ENCODE results near the gene RCOR1.
"Not testable (repeated sequence)": the region's sequence is repeated elsewhere in the genome, so short reads cannot be mapped to it uniquely, and the experiment has no call there.

Gene RCOR1

DNA sequence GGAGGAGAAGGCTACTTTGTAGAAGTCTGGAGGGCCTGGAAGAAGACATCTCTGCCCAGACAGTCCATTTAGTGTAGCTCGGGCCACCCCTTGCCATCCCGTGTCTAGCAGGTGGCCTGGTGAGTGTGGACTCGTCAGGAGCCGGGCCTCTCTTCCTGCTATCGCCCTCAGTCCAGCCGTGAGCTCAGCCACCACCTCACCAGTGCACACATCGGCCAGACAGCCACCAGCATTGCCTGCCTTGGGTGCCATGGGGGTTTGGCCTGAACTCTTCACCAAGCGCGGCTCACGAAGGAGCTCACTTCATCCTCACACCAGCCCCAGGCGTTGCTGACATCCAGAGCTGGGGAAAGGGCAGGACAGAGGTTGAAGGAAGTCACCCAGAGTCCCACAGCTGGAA, 165.2 kb downstream of the RCOR1 start:
- no peak for DNase-seq (ENCODE audit: low read depth, low spot score)
- TF ChIP-seq, protein P1, sequence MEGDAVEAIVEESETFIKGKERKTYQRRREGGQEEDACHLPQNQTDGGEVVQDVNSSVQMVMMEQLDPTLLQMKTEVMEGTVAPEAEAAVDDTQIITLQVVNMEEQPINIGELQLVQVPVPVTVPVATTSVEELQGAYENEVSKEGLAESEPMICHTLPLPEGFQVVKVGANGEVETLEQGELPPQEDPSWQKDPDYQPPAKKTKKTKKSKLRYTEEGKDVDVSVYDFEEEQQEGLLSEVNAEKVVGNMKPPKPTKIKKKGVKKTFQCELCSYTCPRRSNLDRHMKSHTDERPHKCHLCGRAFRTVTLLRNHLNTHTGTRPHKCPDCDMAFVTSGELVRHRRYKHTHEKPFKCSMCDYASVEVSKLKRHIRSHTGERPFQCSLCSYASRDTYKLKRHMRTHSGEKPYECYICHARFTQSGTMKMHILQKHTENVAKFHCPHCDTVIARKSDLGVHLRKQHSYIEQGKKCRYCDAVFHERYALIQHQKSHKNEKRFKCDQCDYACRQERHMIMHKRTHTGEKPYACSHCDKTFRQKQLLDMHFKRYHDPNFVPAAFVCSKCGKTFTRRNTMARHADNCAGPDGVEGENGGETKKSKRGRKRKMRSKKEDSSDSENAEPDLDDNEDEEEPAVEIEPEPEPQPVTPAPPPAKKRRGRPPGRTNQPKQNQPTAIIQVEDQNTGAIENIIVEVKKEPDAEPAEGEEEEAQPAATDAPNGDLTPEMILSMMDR (IDR thresholded peaks at IDR 0.05; ENCODE audit: insufficient read depth, low read length, missing control alignments), result no peak
- H3K4me3 ChIP-seq (ENCODE audit: low read depth, low read length), result no peak overlapping the region
- ChIA-PET CTCF (no interaction called here), POLR2A (no interaction called here)

DNA sequence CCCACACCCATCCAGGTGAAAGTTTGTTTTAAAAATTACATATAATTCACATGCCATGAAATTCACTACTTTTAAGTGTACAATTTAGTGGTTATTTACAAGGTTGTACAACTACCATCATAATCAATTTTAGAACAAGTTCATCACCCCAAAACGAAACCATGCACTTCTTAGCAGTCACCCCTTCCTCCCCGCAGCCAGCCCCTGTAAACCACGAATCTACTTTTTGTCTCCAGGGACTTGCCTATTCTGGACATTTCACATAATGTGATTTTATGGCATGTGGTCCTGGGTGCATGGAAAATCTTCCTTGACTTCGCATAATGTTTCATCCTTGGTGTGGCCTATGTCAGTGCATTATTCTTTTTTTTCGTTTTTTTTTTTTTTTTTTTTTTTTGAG, 165.6 kb downstream of the RCOR1 start:
- H3K4me3 ChIP-seq (ENCODE audit: low read depth, low read length), result no peak overlapping the region
- CTCF ChIA-PET, result no interaction called here
- POLR2A ChIA-PET, result interaction anchor here (0.6 kb wide), 1 partner anchor 122 kb away, joined by 3 read pairs; no protein-coding TSS in a partner anchor
- no peak for DNase-seq (ENCODE audit: low read depth, low spot score)
- TF ChIP-seq, protein P1 (IDR thresholded peaks at IDR 0.05; ENCODE audit: insufficient read depth, low read length, missing control alignments), result no peak

DNA sequence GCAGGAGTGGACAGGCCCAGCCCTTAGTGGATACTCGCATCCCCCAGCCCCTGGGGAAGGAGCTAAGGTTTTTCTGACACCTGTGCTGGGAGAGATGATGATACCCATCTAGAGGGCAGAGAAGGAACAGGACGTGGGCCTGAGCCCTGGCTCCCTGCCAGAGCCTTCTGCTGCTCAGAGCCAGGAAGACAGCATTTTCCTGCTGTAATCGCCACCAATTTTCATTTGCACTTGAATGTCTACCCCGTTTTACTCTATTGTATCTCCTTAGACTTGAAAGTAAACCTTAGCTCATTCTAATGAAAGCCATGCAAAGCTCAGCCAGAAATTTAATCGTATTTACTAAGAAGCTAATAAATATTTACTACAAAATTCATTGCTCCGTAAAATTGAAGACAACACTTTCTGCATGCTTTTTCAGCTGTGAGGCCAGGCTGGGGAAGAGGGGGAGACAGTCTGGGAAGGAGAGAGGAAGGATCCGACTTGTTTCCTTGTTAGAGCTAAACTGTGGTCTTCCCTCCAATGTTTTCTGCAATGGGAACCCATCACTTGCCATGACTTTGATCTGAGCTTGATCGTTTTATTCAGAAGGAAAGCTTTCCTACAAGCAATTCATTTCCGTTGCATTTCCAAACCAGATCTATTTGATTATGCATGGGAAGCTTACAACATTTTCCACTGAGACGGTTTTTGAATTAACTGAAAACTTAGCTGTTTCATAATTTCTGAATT, 167.2 kb downstream of the RCOR1 start:
- no peak overlapping the region for H3K4me3 ChIP-seq (ENCODE audit: low read depth, low read length)
- ChIA-PET CTCF (interaction anchor here (0.5 to 2.1 kb wide), 4 partner anchors 12 to 65 kb away, joined by 3 to 11 read pairs (median 4); no protein-coding TSS in a partner anchor), POLR2A (interaction anchor here (0.9 kb wide), 1 partner anchor 574 kb away, joined by 3 read pairs; the partner anchor contains the start of gene EIF5)
- no peak for DNase-seq (ENCODE audit: low read depth, low spot score)
- TF ChIP-seq, protein P1 (IDR thresholded peaks at IDR 0.05; ENCODE audit: insufficient read depth, low read length, missing control alignments), result no peak

DNA sequence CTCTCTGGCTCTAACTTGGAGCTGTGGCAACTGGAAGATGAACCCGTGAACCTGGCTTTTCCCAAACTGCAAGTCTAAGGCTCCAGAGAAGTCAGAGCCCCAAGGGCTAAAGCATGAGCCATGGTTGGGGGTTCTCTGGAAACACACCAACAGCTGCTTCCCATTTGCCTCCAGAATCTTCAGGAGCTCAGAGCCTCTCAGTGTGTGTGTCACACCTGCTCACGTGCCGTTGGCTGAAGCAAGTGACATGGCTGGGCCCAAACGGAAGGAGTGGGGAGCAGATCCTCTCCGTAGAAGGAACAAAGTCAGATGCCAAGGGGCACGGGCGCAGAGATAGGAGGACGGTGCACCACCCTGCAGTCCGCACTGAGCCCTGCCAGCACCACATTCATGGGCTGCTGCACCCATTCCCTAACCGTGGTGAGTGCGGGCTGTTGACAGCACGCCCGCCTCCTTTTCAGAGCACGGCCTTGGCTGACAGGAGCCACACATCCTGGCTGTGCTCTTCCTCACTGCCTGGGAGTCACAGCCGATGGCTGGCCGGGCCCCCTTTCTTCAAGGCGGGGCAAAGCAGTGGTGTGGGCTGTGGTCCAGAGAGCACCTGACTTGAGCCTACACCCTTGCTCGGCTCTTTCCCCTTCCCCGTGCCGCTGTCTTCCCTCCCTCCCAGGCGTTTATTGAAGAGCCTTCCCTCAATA, 168.2 kb downstream of the RCOR1 start:
- TF ChIP-seq, protein P1 (IDR thresholded peaks at IDR 0.05; ENCODE audit: insufficient read depth, low read length, missing control alignments), result no peak
- ChIA-PET CTCF (interaction anchor here (1.0 to 2.1 kb wide), 3 partner anchors 12 to 66 kb away, joined by 3 to 11 read pairs (median 4); no protein-coding TSS in a partner anchor), POLR2A (interaction anchor here (0.9 kb wide), 1 partner anchor 573 kb away, joined by 3 read pairs; the partner anchor contains the start of gene EIF5)
- DNase-seq (ENCODE audit: low read depth, low spot score), result no peak
- no peak overlapping the region for H3K4me3 ChIP-seq (ENCODE audit: low read depth, low read length)

DNA sequence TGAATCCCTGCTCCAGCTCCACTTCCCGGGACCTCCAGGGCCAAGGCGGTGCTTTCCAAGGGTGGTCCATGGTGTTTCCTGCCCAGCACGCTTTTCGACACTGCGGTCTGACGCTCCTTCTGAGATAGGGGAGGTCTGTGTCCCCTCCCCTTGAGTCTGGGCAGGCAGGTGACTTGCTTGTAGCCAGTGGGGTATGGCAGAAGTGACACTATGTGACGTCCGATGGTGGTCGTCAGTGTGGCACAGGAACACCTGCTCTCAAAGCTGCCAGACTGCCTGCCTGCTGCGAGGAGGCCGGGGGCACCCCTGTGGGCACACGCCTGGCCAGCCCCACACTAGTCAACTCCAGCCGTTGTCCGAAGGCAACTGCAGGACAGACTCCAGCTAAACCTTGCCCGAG, 168.8 kb downstream of the RCOR1 start:
- no peak overlapping the region for H3K4me3 ChIP-seq (ENCODE audit: low read depth, low read length)
- ChIA-PET CTCF (interaction anchor here (2.1 kb wide), 1 partner anchor 13 kb away, joined by 11 read pairs; no protein-coding TSS in a partner anchor), POLR2A (no interaction called here)
- no peak for DNase-seq (ENCODE audit: low read depth, low spot score)
- TF ChIP-seq, protein P1 (IDR thresholded peaks at IDR 0.05; ENCODE audit: insufficient read depth, low read length, missing control alignments), result no peak

DNA sequence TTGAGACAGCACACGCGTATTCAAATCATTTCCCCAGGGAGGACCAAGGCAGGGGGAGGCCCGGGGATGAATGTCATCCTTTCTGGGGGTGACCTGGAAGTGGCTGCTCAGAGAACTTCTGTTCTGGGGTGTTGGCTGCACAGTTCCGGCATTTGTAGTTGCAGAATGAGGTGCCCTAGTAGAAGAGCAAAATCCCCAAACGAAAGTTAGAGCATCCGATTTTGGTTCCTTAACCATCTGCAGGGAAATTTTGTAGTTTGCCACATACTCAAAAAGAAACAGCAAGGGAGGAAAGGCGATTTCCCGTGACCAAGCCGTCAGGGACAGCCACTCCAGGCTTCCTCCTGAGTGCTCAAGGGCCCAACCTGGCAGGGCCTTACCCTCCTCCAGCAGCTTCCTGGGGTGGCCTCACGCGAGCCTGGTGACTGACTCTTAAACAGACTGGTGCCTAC, 171.8 kb downstream of the RCOR1 start:
- TF ChIP-seq, protein P1 (IDR thresholded peaks at IDR 0.05; ENCODE audit: insufficient read depth, low read length, missing control alignments), result no peak
- ChIA-PET CTCF (interaction anchor here (0.7 kb wide), 1 partner anchor 10 kb away, joined by 3 read pairs; no protein-coding TSS in a partner anchor), POLR2A (no interaction called here)
- H3K4me3 ChIP-seq (ENCODE audit: low read depth, low read length), result no peak overlapping the region
- DNase-seq (ENCODE audit: low read depth, low spot score), result no peak

DNA sequence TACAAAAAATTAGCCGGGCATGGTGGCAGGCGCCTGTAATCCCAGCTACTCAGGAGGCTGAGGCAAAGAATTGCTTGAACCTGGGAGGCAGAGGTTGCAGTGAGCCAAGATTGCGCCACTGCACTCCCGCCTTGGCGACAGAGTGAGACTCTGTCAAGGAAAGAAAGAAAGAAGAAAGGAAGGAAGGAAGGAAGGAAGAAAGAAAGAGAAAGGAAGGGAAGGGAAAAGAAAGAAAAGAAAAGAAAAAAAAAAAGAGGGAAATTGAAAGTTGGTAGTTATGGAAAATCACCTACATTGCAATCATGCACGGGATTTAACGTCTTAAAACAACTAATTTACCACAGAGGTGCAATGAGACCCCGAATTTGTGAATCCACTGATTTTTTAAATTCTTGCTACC, 173.3 kb downstream of the RCOR1 start:
- POLR2A ChIA-PET; H3K4me3 ChIP-seq (ENCODE audit: low read depth, low read length); DNase-seq (ENCODE audit: low read depth, low spot score); CTCF ChIA-PET: not testable (repeated sequence)

Data from AG04449 (cell line).